Subcutaneous adipose tissue (tissue), 4 donors: ENCODE results near the gene UNC50. TPM values are rescaled to one million over a fixed set of nuclear protein-coding genes. Genes with fewer than 3 reads are reported as not detected.

Experiments
- total RNA-seq, 4 donors: library from RNA; depleted of rRNA; stranded (reverse); fragments of >200 nt; gene quantifications; one replicate each; pipeline ENCODE4 v1.1.0, GENCODE V29; 2016
- TF ChIP-seq, protein P1 (sequence below): fragments of 450-650 bp; IDR thresholded peaks from one replicate; pipeline ENCODE4 v1.5.1; 2016; ENCODE audit warnings: low read depth, mild to moderate bottlenecking, control low read depth, antibody characterized with exemption, moderate library complexity

UNC50 gene
- total RNA-seq, 4 donors from 2014 or later = 34.5 to 58.1 (median 53.0) TPM

DNA sequence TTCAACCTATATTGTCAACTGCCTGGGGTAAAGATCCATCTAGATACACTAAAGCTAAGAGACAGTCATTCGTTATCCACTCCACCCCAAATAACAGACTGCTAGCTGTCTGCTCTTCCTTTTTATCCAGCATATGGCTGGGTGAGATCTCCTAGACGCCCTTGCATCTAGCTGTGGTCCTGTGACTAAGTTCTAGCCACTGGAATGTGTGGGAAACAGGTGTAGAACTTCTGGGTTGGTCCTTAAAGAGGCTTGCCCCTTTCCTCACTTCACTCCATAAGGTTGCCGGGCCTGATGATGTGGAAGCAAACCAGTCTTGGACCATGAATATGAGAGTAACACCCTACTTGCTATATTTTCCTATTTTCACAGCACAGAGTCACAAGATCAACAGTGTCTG is 3.3 kb upstream of the UNC50 start:
- TF ChIP-seq, protein P1, sequence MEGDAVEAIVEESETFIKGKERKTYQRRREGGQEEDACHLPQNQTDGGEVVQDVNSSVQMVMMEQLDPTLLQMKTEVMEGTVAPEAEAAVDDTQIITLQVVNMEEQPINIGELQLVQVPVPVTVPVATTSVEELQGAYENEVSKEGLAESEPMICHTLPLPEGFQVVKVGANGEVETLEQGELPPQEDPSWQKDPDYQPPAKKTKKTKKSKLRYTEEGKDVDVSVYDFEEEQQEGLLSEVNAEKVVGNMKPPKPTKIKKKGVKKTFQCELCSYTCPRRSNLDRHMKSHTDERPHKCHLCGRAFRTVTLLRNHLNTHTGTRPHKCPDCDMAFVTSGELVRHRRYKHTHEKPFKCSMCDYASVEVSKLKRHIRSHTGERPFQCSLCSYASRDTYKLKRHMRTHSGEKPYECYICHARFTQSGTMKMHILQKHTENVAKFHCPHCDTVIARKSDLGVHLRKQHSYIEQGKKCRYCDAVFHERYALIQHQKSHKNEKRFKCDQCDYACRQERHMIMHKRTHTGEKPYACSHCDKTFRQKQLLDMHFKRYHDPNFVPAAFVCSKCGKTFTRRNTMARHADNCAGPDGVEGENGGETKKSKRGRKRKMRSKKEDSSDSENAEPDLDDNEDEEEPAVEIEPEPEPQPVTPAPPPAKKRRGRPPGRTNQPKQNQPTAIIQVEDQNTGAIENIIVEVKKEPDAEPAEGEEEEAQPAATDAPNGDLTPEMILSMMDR = no peak

DNA sequence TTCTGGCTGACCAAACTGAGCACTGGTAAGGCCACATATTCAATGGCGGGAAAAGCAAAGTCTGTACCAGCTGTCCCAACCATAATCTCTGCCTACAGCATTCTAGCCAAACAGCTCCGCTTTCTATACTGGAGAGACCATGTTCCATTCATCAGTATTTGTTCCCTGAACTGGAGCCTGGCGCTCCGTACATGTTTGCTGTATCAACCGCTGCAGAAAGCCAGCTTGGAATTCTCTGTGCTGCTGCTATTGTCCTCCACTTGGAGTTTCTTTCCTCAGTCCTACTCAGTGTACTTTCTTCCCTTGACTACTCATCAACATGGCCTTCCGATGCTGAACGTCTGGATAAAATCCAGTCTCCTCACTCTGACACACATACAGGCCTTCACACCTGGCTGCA is 2.0 kb upstream of the UNC50 start:
- TF ChIP-seq, protein P1 = no peak

DNA sequence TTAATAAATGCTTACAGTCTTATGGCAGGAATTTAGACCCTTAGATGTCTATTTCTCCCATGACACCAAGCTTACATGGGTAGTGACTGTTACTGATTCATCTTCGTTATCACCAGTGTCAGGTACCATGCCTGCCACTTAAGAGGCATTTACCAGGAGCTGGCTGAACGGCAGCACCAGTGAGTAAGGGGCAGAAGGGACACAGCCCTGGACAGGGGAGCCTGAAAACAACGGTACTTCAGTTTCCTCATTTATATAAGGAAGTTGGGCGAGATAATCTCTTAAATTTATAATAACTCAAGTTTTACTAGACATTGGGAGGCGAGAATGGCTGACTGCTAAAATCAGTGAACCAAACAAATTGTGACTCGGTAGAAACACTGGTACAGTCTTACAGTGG is 1.3 kb upstream of the UNC50 start:
- TF ChIP-seq, protein P1 = no peak

DNA sequence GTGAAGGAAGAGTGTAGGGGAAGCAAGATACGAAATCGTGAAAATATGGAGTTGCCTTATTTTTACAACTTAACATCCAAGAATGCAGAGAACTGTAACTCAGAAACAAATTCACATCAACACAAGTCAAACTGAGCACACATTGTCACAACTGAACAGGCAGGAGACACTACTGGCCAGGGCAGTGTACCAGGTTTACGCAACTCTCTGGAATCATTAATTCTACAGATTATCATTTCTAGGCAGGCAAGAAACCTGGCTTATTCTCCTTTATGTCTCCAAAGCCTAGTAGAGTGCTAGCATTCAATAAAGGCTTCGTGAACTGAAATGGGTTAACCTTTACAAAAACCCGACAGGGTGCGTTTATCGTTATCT is 661 bp upstream of the UNC50 start:
- TF ChIP-seq, protein P1 = no peak

DNA sequence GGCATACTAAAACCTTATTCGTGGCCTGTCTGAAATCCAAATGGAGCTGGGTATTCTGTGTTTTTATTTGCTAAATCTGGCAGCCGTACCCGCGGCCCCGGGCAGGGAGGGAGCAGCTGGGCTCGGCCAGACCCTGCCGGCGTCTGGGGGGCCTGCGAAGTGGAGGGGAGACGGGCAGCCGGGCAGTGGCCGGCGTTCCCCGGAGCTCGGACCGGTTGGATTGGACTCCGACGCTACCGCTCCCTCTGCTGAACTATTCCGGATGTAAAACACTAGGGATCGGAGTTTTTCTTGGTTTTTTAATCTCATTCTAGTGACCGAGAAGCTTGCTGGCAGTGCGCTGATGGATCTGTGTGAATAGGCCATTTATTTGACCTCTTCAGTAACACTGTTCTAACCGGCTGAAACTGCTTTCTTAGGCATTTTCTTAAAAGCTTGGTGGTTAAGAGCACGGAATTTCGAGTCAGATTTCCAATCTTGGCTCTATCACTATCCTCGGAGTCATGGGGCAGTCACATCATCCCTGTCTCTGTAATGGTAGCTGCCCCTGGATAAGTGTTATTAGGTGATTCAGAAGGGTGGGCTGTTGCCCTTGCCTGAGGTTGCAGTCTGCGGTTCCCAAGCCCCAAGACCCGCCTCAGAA is 694 bp downstream of the UNC50 start:
- TF ChIP-seq, protein P1 = no peak

DNA sequence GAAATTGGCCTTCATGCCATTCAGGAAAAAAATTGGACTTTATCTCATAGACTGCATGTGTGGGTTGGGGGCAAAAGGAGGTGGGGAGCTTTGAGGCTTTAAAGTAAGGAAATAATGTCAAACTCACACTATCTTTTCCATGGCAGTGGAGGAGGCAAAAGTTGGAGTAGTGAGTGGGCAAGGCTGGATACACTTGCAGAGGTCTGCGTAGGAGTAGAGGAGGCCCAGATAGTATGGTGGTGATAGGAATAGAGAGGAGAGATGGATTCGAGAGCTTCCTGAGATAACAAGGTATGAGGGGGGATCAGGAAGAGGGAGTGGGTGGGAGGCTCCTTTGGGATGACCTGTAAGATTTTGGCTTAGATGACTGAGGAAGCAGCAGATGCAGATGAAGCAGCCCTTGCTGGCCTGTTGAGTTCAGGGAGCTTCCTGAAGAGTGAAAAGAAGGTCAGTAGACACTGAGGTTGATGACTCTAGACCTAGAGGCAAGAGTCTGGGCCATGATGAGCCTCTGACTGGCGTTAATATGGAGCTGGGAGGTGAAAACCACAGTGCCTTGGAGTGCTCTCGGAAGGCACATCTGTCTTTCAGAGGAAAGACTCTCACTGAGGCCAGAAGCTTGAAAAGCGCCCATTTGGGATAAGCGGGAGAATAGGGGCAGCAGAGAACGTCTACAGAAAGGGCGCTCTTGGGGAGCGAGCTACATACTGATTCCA is 5.8 kb downstream of the UNC50 start:
- TF ChIP-seq, protein P1 = no peak

DNA sequence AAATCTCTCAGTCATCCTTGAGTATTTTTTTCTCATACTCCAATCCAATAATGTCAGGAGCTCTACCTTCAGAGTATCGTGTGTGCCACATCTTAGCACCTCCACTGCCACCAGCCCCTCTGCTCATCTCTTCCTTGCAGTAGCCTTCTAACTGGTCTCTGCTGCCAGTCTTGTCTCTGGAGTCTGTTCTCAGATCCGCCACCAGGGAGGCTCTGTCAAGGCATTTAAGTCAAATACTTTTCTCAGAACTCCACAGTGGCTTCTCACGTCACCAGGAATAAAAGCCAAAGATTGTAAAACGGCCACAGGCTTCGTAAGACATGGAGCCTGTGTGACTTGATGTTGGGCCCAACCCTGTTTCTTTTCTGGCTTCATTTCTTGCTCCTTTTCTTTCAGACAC is 7.1 kb downstream of the UNC50 start:
- TF ChIP-seq, protein P1 = no peak
